HG03571 (cell line): ENCODE data around the gene SCG3.
"Not testable (repeated sequence)": the region's sequence is repeated elsewhere in the genome, so short reads cannot be mapped to it uniquely, and the experiment has no call there.

ENCODE experiments used
- ATAC-seq: cut with Tn5 transposase; IDR thresholded peaks from one replicate; pipeline ENCODE4 v1.9.1; 2021; ENCODE audit not compliant: unreplicated experiment

The SCG3 gene

DNA sequence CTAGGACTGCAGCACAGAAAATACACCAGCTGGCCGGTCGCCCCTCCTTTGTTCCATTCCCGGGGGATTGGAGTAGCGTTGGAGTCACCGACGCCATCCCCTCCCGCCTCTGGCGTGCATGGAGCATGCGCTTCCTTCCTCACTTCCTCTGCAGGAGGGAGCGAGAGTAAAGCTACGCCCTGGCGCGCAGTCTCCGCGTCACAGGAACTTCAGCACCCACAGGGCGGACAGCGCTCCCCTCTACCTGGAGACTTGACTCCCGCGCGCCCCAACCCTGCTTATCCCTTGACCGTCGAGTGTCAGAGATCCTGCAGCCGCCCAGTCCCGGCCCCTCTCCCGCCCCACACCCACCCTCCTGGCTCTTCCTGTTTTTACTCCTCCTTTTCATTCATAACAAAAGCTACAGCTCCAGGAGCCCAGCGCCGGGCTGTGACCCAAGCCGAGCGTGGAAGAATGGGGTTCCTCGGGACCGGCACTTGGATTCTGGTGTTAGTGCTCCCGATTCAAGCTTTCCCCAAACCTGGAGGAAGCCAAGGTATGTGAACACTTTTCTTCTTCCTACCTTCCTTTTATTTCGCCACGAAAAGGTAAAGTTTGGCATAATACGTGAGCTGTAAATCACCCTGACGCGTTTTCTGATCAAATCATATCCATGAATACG lies at the start of gene SCG3:
SCG3 (plus strand) TSS at position 201 of the 661 bp plus-strand sequence; CDS start at position 454, 253 bp downstream.
- ATAC-seq: no peak

DNA sequence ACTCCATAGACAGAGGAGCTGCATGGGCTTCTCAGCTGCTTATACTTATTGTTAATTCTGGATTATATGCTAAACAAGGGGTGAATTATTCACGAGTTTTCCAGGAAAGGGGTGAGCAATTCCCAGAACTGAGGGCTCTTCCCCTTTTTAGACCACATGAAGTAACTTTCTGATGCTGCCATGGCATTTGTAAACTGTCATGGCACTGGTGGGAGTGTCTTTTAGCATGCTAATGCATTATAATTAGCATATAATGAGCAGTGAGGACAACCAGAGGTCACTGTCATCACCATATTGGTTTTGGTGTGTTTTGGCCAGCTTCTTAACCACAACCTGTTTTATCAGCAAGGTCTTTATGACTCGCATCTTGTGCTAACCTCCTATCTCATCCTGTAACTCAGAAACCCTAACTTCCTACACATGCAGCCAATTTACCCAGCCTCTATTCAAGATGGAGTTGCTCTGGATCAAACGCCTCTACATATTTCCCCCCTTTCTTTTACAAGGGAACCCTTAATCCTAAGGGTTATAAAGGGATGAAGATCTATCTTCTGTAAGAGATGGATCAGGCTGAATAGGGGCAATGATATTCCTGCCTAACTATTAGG lies 46.6 kb upstream of the SCG3 start:
- no peak for ATAC-seq

DNA sequence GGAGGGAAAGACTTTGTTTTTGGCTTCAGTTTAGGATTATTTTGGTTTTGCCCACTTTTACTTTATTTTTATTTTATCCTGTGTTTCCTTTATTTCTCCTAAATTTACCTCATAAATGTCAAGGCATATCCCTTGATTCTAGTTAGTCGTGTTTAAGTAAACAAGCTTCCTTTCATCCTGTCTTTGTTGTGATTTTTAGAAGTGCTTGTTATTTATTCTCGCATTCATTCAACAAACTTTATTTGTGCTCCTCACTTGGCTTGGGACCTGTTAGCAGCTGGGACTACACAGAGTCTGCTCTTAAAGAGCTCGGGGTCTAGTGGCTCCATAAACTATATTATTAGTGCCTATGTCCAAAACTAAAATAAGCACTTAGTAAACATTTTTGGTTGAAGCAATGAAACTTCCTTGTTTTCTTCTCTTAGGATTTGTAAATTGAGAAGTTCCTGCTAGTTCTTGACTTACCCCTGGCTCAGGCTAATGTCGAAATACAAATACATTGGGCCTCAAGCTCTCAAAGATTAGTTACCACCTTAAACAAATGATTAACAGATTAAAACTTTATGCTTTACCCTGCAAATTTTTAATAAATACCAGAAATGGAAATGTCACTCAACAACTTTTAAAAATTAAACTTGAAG lies 39.7 kb upstream of the SCG3 start:
- ATAC-seq: no peak

DNA sequence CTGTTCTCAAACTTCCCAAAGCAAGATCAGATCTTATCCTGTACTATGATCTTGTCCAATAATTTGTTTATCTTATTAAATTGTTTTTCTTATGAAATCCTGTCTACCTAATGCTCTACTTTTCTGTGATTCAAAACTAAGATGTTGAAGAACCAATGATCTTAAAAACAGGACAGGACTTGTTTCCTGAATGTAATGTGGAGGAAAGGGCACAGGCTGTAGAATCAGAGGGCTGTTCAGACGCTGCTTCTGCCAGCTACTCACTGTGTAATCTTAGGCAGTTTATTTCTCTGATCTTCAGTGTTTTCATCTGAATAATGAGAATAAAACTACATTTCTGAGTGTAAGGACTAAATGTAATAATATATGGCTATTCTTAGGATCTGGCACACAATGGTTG lies 38.6 kb upstream of the SCG3 start:
- ATAC-seq: no peak

DNA sequence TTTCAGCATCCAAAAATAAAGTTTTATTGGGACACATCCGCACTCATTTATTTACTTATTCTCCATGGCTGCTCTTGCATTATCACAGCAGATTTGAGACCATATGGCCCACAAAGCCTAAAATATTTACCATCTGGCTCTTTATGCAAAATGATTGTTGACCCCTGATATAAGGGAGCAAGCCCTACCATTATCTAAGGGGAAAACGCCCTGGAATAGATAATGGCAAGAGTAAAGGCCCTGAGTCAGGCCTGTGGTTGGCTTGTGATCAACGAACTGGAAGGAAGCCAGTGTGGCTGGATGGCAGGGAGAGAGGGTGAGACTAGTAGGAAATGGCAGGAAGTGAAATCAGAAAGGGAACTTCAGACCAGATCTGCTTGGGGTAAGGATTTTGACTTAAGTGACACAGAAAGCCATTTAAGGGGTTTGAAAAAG lies 34.2 kb upstream of the SCG3 start:
- ATAC-seq: no peak

DNA sequence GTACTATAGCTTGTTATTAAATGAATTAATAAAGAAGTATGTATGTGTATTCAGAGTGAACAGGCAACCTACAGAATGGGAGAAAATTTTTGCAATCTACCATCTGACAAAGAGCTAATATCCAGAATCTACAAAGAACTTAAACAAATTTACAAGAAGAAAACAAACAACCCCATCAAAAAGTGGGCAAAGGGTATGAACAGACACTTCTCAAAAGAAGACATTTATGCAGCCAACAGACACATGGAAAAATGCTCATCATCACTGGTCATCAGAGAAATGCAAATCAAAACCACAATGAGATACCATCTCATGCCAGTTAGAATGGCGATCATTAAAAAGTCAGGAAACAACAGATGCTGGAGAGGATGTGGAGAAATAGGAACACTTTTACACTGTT lies 33.2 kb upstream of the SCG3 start:
- not testable (repeated sequence) for ATAC-seq

DNA sequence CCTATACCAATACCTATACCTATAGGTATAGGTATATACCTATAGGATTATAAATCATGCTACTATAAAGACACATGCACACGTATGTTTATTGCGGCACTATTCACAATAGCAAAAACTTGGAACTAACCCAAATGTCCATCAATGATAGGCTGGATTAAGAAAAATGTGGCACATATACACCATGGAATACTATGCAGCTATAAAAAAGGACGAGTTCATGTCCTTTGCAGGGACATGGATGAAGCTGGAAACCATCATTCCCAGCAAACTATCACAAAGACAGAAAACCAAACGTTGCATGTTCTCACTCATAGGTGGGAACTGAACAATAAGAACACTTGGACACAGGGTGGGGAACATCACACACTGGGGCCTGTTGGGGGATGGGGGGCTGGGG lies 32.7 kb upstream of the SCG3 start:
- ATAC-seq: not testable (repeated sequence)

DNA sequence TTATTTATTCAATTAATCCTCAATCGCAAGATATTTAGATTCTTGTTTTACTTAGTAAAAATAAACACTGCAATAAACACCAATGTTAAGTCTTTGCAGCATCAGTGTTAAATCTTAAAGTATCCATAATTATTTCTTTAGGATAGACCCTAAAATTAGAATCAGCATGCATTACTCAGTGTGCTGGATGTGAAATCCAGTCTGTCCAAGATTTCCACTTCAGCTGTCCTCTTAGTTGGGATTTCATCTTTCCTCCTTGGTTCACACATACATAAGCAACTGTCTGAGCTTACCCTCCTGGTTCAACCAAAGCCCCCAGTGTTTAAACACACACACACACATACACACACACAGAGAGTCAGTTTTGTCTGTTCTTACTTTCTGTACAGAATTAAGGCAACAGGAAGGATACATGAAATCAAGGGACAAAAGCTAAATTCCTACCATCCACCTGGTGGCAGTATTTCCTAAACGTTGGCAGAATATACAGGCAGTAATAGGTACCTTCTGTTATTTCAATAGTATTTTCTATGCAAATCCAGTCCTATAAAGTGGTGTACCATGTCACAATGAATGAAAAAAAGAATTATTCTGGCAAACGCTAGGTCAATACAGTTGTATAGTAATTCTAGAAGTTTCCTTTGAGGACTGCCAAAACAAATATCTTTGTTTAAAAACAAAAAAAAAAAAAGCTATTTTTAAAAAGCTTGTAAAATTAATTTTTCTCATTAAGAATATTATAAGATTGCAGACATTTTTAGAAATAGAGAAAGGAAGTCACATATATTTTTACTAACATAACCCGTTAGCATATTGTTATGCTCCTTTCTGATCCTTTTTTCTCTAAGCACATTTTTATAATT lies 31.4 kb upstream of the SCG3 start:
- ATAC-seq: no peak

DNA sequence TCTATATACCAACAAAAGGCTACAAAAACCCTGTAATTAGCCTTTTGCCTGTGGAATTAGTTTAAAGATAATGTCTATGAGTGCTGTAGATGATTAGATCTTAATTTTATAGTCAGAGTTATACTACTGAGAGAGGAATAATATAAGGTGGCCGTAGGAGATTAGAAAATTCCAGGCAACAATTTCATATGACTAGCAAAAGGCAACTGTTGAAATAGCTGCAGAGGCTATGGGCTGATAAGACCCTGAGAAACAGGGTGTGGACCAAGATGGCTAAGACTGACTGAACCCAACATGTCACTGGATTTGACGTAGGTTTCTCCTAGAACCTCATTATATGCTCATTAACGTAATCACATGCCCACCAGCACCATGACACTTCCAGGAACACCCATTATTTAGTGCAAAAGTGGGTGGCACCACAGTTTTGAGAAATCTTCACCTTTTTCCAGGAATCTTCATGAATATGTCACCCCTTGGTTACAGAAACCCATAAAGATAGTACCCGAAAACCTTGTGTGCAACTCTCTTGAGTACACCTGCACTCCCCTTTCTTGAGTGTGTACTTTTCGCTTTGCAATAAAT lies 29.1 kb upstream of the SCG3 start:
- no peak for ATAC-seq

DNA sequence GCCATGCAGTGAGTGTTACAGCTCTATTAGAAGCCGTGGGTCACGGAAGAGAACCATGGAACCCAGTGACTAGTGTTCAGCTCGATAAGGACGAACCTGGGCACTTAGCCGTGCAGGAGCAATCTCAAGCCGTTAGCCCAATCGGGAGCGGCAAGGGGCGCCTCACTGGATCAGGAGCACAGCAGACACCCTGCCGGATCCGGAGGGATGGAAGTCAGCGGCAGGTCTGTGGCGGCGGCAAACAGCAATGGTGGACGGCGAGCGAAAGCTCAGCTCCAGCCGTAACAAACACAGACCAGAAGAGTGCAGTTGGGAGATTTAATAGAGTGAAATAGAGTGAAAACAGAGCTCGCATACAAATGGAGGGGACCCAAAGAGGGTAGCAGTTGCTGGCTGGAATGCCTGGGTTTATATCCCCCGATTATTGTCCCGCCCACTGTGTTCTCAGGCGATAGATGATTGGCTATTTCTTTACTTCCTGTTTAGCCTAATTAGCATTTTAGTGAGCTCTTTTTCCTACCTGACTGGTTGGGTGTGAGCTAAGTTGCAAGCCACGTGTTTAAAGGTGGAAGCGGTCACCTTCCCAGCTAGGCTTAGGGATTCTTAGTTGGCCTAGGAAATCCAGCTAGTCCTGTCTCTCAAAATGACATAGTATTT lies 25.8 kb upstream of the SCG3 start:
- ATAC-seq: not testable (repeated sequence)

DNA sequence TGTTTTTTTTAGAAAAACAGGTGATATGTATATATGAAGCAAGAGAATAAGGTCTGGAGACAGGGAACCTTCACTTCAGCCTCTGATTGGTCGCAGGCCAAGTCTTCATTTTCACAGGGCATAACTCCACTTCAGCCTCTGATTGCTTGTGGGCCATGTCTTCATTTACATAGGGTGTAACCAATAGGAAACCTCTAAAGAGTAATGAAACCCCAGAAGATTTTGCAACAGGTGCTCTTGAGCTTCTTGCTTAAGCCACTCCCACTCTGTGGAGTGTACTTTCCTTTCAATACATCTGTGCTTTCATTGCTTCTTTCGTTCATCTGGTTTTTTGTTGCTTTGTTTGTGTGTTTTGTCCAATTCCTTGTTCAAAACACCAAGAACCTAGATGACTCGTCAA lies 22.6 kb upstream of the SCG3 start:
- no peak for ATAC-seq

DNA sequence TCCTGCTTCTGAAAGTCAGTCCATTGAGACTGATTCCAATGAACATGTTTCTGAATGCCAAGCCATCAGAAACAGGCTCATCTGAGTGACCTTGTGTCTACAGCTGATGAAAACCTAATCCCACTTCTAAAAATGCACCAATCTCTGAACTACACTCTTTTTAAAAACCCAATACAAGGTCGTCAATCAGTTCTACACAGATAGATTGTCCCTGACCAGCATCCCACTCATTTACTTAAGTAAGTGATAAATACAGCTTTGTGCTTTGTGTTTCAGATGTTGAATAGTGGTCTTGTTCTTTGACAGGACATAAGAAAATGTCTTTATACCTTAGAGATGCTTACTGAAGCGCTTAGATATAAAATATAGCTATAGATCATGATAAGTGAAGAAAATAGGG lies 20.2 kb upstream of the SCG3 start:
- ATAC-seq: no peak

DNA sequence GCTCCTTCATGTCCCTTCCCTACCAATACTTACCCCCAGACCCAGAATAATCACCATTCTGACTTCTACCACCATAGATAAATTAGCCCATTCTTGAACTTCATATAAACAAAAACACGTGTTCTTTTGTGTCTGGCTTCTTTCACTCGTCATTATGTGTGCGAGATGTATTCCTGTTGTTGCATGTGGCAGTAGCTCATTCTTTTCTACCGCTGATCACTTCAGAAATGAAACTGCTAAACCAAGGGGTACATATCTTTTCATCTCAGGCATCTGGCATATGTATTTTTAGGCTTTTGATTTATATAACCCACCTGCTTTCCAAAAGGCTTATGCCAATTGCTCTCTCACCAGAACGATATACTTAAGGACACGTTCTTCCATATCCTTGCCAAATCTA lies 13.8 kb upstream of the SCG3 start:
- ATAC-seq: no peak

DNA sequence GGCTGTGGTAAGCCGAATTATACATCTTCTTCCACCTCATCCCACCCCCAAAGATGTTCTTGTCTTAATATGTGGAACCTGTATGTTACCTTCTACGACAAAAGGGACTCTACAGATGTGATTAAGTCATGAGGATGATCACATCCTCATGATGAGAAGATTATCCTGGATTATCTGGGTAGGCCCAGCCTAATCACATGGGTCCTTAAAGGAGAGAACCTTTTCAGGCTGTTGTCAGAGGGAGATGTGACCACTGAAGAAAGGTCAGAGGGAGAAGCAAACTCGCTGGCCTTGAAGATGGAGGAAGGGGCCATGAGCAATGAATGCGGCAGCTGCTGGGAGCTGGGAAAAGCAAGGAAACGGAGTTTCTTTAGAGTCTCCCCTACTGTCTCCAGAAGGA lies 12.9 kb upstream of the SCG3 start:
- no peak for ATAC-seq

DNA sequence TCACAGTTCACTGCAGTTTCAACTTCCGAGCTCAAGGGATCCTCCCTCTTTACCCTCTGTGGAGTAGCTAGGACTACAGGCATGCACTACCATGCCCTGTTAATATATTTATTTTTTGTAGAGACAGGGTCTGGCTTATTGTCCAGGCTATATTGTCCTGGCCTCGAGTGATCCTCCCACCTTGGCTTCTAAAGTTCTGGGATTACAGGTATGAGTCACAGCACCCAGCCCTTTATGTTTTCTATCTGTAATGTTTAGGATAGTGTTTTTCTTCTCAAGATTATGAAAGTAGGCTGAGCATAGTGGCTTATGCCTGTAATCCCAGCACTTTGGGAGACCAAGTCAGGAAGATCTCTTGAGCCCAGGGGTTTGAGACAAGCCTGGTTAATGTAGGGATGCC lies 11.9 kb upstream of the SCG3 start:
- ATAC-seq: no peak

DNA sequence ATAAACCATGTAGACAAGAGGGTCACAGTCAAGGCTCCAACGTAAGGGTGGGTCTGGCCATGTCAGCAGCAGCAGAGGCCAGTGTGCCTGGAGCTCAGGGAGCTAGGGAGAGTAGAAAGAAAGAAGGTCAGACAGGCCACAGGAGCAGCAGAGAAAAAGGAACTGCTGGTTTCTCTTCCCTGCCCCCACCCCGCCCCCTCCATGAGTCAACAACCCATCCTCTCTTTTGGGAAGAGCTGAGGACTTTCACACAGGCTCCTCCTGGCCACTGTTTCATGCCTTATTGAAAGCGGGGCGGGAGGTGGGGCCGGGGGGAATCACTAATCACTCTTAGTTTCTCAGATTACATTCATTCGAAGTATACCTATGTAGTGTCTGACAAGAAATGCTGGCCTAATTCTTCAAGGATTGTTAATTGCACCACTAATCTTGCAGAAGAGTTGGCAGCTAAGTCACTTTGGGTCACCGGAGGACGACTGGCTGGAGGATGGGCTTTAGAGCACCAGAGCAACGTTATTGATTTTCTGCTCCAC lies 9.1 kb upstream of the SCG3 start:
- no peak for ATAC-seq

DNA sequence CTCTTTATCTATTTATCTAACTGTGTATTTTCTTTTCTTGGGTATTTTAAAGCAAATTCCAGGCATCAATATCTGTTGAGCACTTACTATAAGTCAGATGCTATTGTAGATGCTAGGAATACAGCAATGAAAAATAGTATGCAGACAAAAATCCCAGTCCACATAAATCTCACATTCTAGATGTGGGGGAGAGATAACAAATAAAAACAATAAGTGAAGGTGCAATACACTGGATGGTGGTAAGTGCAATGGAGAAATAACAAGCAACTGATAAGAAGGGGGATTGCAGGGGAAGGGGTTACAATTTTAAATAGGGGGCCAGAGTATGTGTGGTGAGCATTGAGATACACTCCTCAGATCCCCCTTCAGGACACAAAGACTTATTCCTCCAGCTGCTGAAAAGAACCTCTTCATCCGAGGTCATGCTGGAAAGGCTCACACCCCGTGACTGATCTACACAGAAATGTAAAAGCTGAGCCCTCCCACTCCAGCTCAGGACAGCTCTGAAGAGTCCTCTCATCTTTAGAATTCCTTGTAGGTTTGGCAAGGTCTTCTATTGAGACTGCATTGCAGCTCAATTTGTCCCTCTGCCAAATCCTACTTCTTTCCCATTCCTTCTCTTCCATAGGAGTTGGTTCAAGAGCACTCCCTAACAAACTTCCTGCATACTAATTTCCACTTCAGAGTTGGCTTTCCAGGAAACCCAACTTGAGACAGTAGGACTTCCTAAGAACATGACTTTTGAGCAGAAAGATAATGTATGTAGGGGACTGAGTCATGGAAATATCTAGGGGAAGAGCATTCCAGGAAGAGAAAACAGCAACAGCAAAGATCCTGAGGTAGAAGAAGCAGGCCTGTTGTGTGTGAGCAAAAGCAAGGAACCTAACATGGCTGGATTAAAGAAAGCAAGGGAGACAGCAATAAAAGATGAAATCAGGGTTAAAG lies 8.1 kb upstream of the SCG3 start:
- no peak for ATAC-seq

DNA sequence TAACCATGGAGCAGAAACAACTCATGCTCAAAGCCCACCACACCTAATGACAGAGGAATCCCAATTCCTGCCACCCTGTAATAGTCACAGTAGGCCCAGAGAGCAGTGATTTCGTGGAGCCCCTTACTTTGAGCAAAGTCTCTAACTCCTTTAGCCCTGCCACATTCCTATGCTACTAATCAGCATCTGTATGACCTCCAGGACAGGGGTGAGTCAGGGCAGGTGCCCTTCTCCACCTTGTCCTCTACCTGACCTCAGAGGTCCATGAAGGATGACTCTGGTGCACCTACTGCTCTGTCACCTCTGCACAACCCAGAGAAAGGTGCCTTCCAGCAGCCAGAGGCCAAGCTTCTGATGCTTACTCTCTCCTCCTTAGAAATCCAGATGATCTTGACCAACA lies 6.1 kb upstream of the SCG3 start:
- no peak for ATAC-seq

DNA sequence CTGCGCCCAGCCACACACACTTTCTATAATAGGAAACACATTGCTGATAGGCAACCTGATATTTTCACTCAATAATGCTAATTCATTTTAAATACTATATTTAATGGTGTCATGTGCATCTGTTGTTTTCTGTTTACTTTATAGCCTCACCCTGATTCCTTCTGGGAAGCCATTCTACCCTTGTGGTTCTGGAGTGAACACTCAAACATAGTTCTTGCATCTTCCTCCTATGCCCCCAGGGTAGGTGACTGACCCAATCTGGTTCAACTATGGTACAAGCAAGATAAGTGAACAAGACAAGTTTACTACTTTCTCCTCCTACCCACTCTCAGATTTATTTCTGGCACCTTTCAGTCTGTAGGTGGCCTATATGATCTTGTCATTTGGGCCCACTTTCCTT lies 4.3 kb upstream of the SCG3 start:
- no peak for ATAC-seq
